GM19035 (cell line): ENCODE results near the gene SRPK3.
"Not testable (repeated sequence)": the region's sequence is repeated elsewhere in the genome, so short reads cannot be mapped to it uniquely, and the experiment has no call there.

Experiments
- ATAC-seq: cut with Tn5 transposase; IDR thresholded peaks from one replicate; pipeline ENCODE4 v1.9.1; 2021; ENCODE audit not compliant: unreplicated experiment

SRPK3 gene

GRCh38 chrX:153803211-153804099, 22.6 kb downstream of the SRPK3 start:
- no peak for ATAC-seq

GRCh38 chrX:153804100-153804595, 23.3 kb downstream of the SRPK3 start:
- ATAC-seq: no peak

GRCh38 chrX:153804621-153805020, 23.8 kb downstream of the SRPK3 start:
- ATAC-seq: no peak

- no peak for ATAC-seq
Observed at GRCh38 chrX:153805436-153805835, 24.6 kb downstream of the SRPK3 start.

- ATAC-seq: no peak
Observed at GRCh38 chrX:153806999-153807575, 26.2 kb downstream of the SRPK3 start.

DNA sequence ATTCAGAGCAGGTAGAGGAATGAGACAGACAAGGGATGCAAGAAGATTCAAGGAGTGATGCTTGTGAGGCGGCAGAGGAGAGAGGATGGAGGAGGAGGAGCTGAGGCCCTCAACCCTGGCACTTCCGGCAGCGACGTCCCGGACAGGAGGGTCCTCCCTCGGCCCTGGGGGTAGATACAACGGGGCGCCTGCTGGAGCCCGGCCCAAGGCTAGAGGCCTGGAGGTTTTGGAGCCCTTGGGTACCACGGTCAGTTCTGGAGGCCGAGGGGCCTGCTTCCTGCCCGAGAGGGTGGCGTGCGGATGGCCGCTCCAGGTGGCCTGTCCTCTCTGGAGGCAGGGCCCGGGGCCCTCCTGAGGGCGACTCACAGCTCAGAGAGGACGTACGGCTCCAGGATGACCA, 27.1 kb downstream of the SRPK3 start:
- no peak for ATAC-seq

DNA sequence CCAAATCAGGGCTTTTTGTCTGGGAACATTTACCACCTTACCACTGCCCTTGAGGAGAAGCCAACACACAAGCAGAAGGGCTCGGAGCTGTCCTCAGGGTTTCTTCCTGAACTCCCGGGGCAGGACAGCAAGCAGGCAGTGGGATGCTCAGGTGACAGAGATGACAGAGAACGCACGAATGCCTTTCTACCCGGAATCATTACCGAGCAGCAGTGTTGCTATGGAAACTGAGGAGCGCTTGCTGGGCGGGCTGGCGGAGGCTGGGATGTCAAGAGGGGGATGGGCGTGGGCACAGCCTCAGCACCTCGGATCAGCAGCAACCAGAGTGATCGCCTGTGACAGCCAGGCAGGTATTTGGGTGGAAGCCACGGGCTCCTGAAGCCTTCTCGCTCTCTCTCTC, 31.4 kb downstream of the SRPK3 start:
- ATAC-seq: no peak

- ATAC-seq: no peak
Observed at GRCh38 chrX:153813161-153813560, 32.3 kb downstream of the SRPK3 start.

DNA sequence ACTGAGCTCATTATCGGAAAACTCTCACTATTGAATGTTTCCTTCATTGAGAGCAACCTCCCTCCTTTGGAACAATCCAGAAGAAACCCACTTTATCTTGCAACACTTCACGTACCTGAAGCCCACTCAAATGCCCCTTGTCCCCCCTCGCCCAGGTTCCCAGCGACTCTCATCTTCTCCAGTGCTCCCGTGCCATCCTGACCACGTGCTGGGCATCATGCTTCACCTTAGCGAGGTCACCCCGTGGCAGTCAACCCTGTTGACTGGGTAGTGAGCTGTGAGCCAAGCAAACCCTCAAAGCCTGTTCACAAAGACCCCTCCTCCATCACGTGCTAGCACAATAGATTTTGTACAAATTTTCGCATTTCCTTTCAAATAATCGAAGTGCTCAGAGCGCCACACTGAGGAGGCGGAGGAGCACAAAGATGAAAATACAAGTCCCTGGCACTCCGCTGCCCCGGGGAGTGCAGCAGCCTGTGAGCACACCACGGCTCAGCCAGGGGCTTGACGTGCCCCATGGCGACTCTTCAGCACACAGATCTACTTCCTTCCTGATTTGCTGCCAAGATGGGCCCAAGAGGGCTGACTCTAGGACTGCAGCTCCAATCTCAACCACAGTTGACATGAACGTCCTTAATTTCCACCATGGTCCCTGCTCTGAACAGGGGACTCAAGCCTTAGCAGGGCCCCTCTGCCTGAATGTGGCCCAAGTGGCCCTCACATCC, 33.9 kb downstream of the SRPK3 start:
- no peak for ATAC-seq

GRCh38 chrX:153816831-153817690, 36.2 kb downstream of the SRPK3 start:
- no peak for ATAC-seq

- ATAC-seq: not testable (repeated sequence)
Observed at GRCh38 chrX:153818064-153818463, 37.2 kb downstream of the SRPK3 start.

- no peak for ATAC-seq
Observed at GRCh38 chrX:153818571-153819383, 37.9 kb downstream of the SRPK3 start.

DNA sequence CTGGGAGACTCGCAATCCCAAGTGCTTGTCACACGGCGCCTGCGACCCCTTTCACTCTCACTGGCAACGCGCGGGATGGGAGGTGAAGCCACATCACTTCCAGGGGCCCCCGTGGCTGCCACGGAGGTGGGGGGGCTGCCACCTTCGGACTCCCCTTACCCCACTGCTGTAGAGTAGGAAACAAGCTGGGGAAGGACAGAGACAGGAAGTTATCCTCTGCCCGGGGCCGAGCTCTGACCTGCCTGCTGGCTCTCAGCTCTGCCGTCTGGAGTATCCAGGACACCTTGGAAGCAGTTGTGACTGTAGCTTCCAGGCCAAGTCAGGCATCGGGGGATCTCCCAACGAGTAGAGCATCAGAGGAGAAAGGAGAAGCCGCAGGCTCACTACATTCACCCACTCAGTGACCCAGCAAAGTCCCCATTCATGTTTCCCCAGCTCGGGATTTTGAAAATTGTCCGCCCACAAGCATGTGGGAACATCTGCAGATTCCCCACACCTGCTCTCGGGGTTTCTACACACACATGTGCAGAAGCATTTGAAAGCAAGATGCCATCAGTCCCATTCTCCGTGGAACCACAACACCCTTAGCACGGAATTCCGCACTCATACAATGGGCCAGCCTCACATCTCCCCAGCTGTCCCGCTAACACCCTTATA, 38.7 kb downstream of the SRPK3 start:
- no peak for ATAC-seq

DNA sequence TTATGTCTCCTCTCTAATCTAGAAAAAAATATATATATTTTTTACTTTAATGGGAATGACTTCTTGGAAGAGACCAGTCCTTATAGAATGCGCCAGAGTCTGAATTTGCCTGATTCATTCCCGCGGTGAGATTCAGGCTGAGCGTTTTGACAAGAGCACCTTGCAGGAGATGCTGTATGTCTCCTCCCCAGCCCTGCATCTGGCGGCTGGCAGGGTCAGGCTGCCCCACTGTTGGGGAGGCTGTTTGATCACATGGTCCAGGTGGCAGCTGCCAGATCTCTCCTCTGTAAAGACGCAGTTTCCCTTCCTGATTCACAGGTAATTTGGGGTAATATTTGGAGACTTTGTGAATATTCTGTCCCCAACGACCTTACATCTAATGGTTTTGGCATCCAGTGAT, 39.8 kb downstream of the SRPK3 start:
- no peak for ATAC-seq

GRCh38 chrX:153821066-153821465, 40.2 kb downstream of the SRPK3 start:
- ATAC-seq: no peak

DNA sequence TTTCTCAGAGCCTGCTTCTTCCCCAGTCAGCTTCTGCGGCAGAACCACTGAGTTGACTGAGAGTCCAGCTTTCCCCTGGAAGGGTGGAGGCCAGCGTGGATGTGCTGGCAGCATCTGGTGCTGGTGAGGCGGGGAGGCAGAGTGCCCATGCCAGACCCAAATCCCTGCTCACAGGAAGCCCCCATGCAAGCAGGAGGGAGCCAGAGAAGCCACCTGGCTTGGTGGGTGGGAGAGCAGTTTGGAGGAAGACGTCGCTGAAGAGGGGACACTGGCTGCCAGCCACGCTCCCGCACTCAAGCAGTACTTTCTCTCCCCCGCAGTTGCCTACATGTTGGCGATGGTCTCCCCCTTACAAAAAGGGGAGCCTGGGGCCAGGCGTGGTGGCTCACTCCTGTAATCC, 43.5 kb downstream of the SRPK3 start:
- ATAC-seq: no peak

DNA sequence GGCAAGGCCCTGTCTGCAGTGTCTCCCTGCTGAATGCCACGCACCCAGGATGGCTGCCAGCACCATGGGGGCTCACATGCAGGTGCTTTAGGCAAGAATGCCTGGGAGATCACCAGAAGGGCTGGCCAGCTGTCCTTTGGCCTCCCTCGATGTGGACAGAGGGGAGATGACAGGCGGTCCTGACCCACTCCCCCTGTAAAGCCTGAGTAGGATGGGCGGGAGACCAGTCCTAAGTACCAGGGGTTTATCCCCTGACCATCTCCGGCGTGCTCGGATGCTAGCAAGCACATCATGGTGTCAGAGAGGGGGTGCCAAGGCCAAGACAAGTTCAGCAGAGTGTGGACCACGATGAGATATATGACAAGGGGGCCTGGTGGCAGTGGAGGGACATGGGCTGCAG, 44.2 kb downstream of the SRPK3 start:
- ATAC-seq: no peak

- ATAC-seq: no peak
Observed at GRCh38 chrX:153827016-153827415, 46.2 kb downstream of the SRPK3 start.

GRCh38 chrX:153827903-153828302, 47.1 kb downstream of the SRPK3 start:
- ATAC-seq: no peak
